Cardiac fibroblast (primary cell): ENCODE results near the gene ZNF362.

Experiments used
- DNase-seq, 2 donors: peaks; one replicate each; pipeline versions ENCODE4 v3.0.0 to v3.0.0-alpha.2; 2010; ENCODE audit warnings: low read depth in 2 of 2
- H3K4me3 ChIP-seq, 2 donors: replicated peaks in 1 of 2; 1 replicate in 1 of 2; 2 replicates in 1 of 2; pipeline ENCODE4 v1.5.1; 2011; ENCODE audit warnings: low read depth in 2 of 2, low read length in 2 of 2, mild to moderate bottlenecking in 2 of 2, moderate library complexity in 1 of 2
- CTCF ChIP-seq: IDR thresholded peaks from one replicate; pipeline ENCODE4 v1.5.1; 2011; ENCODE audit warnings: low read depth, mild to moderate bottlenecking, low read length, inconsistent platforms

Gene ZNF362

DNA sequence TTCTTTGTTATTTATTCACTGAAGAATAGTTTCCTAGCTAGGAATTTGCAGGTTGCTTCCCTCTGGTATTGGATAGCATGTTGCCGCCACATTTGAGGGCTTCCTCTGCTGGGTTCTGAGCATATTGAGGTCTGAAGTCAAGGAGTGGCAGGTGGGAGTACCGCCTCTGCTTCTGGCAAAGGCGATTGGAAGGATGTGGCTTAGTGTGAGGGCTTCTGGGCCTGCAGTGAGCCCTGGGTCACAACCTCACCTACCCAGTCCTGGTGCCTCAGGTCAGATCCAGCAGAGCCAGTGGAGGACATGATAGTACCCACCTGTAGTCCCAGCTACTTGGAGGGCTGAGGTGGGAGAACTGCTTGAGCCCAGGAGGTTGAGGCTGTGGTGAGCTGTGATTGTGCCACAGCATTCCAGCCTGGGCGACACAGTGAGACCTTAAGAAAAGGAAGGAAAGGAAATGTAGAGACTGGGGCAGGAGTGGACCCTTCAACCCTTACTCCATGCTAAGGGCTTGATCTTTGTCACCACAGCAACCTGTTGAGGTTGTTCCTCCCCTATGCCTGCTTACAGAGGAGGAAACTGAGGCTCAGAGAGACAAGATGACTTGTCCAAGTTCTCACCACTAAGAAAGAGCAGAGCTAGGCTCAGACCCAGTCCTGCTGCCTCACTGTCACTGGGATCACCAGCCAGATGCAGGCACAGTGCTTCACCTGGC is 41.8 kb downstream of the ZNF362 start:
- H3K4me3 ChIP-seq, result no peak overlapping the region
- TF ChIP-seq CTCF, result no peak
- DNase-seq, result no peak

GRCh38 chr1:33298623-33299277 is 42.5 kb downstream of the ZNF362 start:
- peak; percentile 73 to 75 for DNase-seq
- peak; percentile 96 for TF ChIP-seq CTCF
- no peak overlapping the region for H3K4me3 ChIP-seq

DNA sequence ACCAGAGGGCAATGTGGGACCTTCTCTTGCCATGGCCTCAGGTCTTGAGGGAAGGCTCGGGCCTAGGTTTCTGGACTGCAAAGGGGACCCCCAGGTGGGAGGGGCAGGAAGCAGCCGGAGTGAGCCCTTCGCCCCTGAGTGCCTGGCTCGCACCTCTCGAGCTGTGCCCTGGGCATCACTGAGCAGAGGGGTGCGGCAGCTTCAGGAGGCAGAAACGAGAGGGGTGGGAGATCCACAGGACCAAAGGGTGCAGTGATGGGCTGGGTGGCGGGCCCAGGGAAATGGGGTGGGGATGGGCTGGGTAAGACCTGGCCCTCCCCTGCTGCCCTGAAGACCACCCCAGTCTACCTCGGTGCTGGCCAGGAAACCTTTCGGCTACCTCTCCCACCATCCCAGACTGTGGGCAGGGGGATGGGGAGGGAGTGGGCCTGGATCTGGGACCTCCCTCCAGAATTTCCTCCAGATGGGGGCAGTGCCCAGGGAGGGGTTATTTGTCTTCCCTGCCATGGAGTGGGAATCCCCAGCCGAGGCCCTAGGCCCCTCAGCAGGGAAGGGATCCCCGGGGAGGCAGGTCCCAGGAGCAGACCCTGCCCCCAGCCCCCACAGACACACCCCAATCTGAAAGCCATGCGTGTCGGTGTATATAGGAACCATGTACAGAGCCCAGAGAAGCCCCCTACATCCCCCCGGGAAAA is 43.3 kb downstream of the ZNF362 start:
- no peak overlapping the region for H3K4me3 ChIP-seq
- no peak for TF ChIP-seq CTCF
- DNase-seq, result no peak

DNA sequence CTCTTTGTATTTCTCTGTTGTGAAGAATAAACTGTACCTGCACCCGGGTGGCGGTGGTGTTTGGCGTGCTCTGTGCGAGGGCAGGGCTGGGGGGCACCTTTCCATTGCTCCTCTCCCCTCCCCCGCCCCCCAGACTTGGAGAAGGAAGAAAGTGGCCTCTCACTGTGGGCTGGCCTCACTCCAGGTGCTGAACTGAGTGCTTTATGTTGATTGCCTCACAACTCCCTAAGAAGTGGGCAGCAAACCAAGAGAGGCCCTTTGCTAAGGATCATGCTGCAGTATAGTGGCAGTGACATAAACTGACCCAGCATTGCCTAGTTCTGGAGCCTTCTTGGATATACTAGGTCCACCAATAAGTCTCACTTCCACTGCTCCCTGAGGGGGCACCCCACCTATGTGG is 44.4 kb downstream of the ZNF362 start:
- no peak for TF ChIP-seq CTCF
- DNase-seq, result peak; percentile 84 to 94
- no peak overlapping the region for H3K4me3 ChIP-seq

- DNase-seq, result peak; percentile 14 to 42
- no peak for TF ChIP-seq CTCF
- no peak overlapping the region for H3K4me3 ChIP-seq
These were observed 45.1 kb downstream of the ZNF362 start for GRCh38 chr1:33301273-33301984.

DNA sequence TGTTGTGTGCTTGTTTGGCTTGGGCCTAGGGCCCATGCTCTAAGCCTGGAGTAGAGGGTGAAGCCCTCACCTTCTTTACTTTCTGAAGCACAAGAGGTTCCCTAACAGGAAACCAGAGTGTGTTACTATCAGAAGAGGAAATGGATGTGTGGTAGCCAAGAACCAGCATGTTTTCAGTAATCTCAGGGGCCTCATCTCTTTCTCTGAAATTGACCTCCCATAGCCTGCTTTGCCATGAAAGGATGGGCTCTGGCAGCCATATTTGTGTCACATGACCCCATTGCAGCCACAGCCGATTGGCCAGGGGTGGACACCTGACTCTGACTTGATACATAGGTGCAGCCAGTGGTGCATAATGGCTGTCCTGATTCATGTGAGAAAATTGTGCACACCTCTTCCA is 46.0 kb downstream of the ZNF362 start:
- no peak overlapping the region for H3K4me3 ChIP-seq
- peak in 1 of 2 donors; percentile 68 for DNase-seq
- no peak for TF ChIP-seq CTCF
